Activated T-cell treated with anti-CD3 and anti-CD28 coated beads, Interleukin-2, amount 50 U/mL, for 1 hour (primary cell): ENCODE measurements around the gene USP24.
"Not testable (repeated sequence)": the region's sequence is repeated elsewhere in the genome, so short reads cannot be mapped to it uniquely, and the experiment has no call there.

Experiments
- DNase-seq: peaks from one replicate; pipeline ENCODE4 v3.0.0-alpha.2; 2020

Gene USP24

DNA sequence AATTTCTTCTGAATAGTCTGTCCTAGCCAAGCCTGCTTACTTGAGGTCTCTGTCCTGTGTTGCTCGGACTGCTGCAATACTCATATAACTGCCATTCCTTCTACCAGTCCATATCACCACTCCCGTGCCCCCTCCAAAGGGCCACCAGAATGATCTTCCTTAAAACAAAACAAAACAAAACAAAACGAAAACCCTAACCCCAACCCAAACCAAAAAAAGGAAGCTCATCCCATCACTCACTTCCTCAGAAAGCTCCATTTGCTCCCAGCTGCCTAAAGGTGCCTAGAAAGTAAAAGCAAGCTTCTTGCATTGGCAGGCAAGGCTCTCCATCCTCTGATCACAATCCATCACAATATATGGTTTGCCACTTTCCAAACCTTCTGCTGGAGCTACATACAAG, 20.3 kb downstream of the USP24 start:
- DNase-seq, result no peak

DNA sequence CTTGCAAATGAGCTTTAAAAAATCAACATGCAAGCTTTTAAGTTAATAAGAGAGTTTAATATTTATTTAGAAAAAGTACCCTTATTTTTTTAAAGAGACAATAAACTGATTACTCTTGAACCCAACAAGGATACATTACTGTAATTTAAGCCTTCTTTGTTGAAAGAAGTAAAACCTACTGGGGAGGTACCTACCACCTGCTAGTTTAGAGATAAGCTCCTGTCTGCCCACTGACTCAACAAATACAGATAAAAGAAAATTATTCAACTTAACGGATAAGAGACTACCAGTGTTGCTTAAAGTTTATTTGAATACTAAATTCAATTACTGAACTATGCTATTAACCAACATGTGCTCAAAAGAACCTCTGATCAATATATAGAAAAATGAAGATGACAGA, 23.1 kb downstream of the USP24 start:
- no peak for DNase-seq

DNA sequence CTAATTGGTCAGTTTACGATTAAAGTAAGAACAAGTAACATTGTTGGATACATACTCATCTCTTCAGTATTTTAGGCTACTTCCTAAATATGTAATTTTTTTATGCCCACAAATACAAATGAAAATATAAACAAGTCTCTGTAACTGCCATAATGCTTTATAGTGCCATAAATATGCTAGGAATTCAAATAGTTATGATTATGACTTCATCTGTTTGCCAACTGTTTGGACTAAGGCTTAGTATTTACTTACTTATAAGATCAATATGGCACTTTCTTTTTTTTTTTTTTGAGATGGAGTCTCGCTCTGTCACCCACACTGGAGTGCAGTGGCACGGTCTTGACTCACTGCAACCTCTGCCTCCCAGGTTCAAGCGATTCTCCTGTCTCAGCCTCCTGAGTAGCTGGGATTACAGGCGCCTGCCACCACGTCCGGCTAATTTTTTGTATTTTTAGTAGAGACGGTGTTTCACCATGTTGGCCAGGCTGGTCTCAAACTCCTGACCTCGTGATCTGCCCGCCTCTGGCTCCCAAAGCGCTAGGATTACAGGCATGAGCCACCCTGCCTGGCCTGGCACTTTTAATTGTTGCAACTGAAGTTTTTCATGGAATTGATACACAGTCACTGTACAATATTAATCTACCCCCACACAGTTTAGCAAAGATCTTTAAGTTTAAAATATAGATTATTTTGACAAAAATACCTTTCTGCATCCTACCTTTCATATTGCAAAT, 23.8 kb downstream of the USP24 start:
- not testable (repeated sequence) for DNase-seq

DNA sequence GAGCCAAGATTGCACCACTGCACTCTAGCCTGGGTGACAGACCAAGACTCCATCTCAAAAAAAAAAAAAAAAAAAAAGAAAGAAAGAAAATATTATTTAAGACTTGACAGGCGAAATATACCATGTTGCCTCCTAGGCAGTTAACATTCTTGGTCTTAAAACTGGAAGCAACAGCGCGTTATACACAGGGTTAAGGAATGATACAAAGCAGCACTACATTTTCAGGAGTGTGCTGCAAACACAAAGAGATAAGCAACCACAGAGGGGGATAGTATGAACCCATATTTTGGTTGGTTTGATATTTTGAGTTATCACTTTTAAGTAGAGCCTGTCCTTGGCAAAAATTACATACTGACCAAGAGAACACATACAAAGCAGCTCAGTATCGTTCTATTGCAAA, 25.1 kb downstream of the USP24 start:
- DNase-seq, result no peak

DNA sequence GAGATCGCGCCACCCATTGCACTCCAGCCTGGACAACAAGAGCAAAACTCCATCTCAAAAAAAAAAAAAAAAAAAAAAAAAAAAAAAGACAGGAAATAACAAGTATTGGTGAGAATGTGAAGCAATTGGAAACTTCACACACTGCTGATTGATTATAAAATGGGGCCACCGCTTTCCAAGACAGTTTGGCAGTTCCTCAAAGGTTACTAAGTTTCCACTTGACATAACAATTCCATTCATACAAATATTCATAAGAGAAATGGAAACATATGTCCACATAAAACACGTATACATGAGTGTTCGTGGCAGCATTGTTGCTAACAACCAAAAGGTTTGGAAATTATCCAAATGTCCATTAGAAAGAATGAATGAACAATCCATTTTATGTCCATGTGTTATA, 26.3 kb downstream of the USP24 start:
- DNase-seq, result no peak

DNA sequence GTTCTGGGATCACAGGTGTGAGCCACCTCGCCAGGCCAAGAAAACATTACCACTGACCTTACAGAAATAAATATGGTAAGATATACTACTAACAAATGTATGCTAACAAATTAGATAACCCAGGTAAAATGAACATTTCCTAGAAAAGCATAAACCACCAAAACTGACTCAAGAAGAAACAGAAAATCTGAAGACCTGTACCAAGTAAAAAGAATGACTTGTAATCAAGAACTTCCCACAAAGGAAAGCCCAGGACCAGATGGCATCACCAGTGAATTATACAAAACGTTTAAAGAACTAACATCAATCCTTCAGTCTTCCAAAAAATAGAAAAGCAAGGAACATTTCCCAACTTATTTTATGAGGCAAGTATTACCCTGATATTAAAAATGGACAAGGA, 29.3 kb downstream of the USP24 start:
- no peak for DNase-seq

DNA sequence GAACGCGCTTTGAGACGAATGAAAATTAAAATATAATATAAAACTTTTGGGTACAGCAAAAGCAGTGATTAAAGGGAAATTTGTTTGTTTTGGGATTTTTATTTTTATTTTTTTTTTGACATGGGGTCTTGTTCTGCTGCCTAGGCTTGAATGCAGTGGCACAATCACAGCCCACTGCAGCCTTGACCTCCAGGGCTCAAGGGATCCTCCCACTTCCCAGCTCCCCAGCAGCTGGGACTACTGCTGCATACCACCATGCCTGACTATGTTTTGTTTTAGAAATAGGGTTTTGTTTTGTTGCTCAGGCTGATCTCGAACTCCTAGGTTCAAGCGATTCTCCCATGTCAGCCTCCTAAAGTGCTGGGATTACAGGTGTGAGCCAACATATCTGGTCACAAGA, 30.3 kb downstream of the USP24 start:
- DNase-seq, result no peak

DNA sequence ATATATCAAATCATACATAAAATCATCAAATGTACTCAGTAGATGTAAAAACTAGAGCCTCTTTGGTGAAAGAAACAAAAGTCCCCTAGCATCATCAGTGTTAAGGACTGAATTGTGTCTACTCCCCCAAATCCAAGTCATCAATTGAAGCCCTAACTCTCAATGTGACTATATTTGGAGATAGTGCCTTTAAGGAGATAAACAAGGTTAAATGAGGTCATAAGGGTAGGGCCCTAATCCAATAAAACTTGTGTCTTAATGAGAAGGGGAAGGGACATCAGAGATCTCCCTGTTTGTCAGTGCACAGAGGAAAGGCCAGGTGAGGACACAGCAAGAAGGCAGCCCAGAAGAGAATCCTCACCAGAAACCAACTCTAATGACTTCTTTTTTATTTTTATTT, 33.5 kb downstream of the USP24 start:
- DNase-seq, result no peak

DNA sequence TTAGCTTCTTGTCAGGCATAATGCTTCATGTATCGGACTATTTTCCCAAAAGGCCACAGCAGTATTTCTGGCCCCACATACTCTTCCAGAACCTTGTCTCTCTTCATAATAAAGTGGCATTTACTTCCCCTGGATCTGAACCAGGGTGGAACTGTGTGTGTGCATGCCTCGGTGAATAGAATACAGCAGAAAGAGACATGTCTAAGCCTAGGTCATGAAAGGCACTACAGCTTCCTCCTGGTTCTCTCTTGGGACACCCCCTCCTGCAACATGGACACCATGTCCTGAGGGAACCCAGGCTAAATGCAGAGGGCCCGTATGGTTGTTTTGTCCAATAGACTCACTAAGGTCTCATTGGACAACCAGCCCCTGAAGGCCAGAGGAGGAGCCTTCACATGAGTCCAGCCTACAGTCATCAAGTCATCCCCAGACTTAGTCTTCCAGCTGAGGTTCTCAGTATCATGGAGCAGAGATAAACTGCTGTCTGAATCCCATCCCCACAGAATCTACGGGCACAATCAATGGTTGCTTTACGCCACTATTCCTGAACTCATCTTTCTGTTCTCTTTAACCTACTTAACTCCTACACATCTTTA, 35.0 kb downstream of the USP24 start:
- DNase-seq, result no peak

DNA sequence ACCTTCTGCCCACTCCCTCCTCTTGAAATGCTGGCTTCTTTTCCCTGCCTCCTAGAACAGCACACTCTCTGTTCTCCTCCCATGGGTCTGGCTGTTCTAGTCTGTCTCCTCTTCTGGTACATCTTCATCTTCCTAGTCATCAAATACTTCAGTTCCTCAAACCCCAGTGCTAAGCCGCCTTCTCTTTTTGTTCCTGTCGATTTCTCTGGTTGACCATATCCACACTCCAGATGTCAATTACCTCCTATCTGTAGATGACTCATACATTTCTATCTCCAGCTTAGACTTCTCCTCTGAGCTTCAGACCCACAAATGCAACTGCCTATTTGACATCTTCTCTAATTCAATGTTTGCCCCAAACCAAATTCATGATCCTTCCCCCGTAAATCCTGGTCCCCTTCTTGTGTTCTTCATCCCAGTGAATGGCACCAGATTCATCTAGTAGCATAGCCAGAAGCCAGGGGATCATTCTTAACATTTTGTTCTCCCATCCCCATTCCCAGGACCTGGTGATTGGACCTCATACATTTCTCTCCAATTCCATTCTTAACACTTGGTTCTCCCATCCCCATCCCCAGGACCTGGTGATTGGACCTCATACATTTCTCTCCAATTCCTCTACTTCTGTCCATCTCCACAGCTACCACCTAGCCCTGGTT, 35.9 kb downstream of the USP24 start:
- no peak for DNase-seq

DNA sequence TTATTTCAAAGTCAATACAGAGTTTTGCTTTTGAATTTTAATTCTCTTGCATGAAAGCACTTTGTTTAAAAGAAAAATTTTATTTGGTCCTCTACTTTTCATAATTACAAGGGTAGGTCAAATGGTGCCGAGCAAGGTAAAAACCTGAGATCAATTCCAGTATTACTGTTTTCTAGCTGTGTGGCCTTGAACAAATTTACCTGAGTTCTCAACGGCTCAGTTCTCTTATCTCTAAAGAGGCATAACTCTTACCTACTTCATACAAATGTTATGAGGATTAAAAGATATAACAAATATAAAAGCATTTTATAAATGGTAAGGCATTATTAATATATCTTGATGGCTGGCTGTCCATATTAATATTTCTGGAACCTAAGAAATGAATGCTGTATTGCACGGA, 42.5 kb downstream of the USP24 start:
- DNase-seq, result no peak

DNA sequence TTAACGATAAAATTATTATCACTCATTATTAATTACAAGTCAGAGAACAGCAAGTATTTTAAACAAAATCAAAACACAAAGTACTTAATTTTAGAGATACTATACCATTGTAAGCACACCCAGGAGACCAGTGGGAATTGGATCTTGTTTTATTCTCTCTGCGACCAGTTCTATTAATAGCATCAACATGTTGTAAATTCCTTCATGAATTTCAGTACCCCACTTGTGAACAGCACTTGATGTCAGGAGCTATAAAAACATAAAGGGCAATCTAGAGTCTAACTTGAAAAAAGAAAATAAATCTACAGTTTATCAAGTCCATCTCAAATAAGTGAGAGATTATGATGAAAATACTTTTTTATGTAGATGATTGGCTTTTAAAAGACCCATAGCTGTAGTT, 42.9 kb downstream of the USP24 start:
- no peak for DNase-seq

DNA sequence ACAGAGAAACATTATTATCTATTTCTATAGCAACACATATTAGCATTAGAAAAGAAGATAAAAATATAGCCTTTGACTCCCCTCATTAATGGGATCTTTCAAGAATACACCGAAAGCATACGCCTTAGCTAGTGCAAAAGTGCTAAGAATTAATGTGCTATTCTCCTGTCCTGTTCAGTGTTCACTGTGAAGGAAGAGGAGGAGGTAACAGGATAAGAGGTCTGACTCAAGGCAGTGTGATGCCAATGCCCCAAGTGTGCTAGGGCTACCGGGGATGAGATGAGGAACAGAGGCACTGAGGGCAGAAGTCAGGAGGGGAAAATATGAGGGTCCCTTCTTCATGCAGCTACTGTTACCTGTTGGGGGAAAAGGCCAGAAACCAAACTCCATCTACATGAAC, 43.5 kb downstream of the USP24 start:
- DNase-seq, result no peak

DNA sequence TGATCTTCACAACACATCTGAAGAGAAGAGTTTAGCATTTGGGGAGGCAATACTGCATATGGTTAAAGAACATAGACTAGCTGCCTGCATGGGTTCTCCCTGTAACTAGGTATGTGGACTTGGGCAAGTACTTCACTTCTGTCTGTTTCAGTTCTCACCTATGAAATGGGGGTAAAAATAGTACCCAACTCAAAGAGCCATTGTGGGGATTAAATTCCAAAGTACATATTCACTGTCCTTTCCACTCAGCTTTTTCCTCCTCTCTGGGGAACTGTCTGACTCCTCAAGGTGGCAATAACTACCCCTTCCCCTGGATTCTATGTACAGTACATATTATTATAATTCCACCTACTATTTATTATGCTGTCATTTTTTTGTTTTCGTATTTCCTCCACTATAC, 44.7 kb downstream of the USP24 start:
- DNase-seq, result no peak

DNA sequence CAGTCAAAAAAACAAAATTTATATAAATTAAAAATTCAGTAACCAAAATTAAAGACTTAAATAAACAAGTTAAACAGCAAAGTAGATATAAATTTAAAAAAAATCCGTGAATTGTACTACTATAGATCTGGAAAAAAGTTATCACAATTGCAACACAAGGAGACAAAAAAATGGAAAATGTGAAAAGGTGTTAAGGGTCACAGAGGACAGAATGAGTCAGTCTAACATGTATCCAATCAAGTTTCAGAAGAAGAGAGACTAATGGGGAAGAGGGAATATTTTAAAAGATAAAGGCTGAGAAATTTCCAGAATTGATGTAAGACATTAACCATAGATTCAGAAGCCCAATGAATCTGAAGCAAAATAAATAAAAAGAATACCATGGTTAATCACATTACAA, 46.0 kb downstream of the USP24 start:
- DNase-seq, result no peak

DNA sequence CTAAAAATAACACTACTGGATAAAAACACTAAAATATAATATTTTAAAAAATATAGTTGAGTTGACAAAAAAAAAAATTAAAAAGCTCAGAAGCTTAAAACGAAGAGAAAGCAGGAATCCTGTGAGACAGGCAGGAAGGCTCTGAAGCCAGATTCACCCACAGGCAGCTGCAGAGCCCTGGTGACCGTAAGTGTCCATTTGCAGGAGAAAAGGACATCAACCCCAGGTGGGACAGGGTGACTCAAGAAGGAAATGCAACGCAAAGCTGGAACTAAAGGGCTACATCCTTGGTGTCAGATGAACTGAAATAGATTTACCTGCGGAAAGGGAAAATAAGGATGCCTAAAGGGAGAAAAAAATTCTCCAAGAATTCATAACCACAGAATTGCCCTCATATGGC, 46.8 kb downstream of the USP24 start:
- no peak for DNase-seq

DNA sequence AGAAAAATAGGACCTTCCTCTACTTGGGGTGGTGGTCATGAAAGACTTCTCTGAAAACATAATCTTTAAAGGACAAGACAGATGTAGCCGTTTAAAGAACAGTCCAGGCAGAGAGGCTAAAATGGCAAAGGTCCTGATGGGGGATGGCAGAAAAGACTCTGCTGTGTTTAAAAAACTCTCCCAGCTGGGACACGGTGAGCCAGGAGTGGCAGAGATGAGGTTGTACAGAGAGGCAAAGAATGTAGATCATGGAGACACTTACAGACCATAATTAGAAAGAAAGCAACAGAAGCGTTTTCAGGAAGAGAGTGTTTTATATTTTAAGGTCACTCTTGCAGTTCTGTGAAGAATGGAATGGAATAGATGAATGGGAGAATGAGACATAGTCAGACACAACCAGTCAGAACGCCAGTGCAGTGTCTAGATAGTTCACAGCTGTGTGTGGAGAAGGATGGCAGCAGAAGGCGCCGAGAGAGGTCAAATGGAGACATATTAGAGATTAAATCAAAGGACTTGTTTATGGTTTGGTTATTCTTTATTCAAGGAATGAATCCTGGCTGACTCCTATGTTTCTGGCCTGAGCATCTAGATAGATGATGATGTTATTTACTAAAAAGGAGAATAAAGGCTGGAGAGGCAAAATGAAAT, 47.8 kb downstream of the USP24 start:
- DNase-seq, result no peak

DNA sequence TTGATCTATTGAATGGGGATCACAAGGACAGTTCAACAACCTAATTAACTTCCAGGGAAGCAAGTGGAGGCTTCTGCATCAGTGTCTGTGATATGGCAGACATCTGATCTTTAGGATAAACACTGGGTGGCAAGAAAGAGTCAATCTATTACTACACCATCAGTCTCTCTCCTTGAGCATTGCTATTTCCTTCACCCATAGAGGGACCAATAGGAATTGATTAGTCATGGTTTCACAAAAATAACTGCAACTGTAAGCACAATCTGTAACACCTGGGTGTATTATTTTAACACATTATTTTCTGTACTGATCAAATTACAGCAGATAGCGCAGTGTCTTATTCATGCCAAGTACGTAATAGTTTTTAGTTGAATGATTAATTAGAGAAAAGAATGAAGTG, 50.3 kb downstream of the USP24 start:
- DNase-seq, result no peak

DNA sequence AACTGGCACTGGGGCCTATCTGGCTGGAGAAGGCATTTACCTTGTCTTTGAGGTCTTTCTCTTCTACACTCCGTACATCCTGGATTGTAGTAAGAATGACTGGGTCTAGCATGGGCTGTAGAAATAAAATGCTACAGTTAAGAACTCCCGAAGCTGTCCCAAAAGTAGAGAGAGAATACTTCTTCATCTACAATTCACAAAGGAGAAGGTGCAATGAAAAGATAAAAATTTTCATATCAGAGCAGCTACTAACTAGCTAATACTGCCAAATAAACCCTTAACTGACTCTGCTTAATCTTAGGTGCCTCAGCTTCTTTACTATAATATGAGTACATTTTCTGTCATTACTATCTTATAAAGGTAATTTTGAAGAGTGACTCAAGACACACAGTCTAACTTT, 55.6 kb downstream of the USP24 start:
- no peak for DNase-seq

DNA sequence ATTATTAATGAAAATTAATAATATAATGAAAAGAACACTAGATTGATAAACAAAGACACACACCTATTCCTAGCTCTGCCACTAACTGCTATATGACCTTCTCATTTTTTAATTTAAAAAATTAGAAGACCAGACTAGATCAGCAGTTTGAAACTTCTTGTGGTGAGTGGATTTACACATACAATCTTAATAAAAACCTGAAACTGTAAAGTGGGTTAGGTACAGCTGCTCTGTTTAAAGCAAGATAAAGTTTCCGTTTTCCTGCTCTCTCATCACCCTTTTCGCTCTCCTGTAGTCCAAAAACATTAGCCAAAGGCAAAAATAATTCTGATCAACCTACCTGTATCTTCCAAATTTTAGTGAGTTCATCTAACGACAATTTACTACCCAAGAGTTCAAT, 58.6 kb downstream of the USP24 start:
- no peak for DNase-seq

DNA sequence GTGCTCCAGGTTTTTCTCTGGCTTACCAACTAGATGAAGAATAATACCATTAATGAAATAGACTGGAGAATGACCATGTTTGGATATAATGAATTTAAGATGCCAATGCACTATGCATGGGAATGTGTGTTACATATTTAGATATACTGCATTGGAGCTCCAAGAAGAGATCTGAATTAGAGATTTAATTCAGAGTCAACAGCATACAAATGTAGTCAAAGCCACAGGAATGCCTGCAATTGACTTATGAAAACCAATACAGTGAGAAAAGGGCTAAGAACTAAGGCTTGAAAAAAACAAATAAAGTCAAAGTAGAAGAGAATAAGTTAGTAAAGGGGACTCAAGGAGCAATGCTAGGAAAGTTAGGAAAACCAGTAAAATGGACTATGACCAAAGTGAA, 59.1 kb downstream of the USP24 start:
- no peak for DNase-seq

DNA sequence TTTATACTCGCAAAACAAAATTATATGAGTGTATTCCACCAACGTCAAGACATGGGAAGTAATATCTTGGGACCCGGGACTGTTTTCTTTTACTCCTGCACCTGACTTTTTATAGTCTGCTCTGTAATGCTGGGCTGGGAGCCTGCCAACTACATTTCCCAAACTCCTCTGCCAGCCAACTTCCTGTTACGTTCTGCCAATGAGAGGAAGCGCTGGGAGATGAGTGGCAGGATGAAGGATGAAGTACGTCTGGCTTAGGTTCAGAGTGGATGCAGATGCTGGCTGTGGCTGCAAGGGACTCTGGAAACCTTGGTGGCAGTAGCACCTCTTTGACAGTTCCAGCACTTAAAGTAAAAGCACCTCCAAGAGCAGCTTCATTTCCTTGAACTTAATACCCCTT, 59.6 kb downstream of the USP24 start:
- DNase-seq, result no peak

DNA sequence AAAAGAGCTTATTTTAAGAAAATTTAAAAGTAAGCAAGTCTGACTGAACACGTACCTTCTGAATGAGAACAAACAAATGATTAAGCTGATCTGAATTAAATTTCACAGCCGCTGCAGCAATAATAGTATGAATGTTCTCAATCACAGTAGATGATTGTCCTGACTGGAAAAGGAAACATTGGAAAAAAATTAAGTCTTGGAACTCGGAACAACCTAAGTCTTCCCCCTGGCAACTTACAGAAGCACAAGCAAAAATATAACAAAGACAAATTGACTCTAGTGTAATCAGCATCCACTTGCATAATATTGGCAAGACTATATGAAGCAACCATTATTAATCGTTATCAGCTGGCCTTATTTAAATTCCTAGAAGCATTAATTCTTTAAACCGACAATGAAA, 60.5 kb downstream of the USP24 start:
- no peak for DNase-seq

DNA sequence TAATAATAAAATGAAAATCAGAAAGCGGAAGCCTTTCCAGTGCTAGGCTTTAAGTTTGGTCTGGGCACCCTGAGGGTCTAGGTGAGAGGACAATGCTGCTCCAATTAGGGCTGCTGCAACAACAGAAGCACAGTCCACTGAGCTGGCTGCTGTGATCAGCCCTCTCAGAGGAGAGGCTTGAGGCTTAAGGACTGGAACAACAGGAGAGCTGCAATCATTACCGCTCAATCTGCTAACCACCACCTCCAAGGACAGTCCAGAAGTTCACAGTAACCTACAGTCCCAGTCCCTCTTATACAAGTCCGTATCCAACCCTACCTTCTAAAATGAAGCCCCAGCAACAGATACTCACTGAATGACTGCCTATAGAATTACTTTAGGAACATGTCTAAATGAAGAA, 62.1 kb downstream of the USP24 start:
- no peak for DNase-seq
